WTC11 (cell line): ENCODE measurements around the gene TRAP1. TPM values are rescaled to one million over a fixed set of nuclear protein-coding genes. Genes with fewer than 3 reads are reported as not detected.

Experiments used
- ATAC-seq: fragments of 200-7000 bp; cut with Tn5 transposase; 2 replicates; pipeline ENCODE4 v1.10.0; 2021; ENCODE audit warnings: mild to moderate bottlenecking, moderate library complexity
- CTCF ChIA-PET: fragments of 300-600 bp; sonication (Branson Sonifier 250); formaldehyde crosslinking; loops from one replicate; lab custom pipeline; 2021; ENCODE audit warnings: antibody characterized with exemption; lab: Charles Lee
- POLR2A ChIA-PET: fragments of 350-600 bp; sonication (Branson Sonifier 250); formaldehyde crosslinking; loops from one replicate; lab custom pipeline; 2021; ENCODE audit warnings: antibody characterized with exemption; lab: Charles Lee
- DNase-seq: peaks from one replicate; pipeline ENCODE4 v3.0.0; 2021; ENCODE audit warnings: low spot score
- H3K27ac Mint-ChIP-seq: 2 replicates; pipeline ENCODE4 v1.8.0; 2021; ENCODE audit warnings: mixed read lengths
- H3K27me3 Mint-ChIP-seq: 2 replicates; pipeline ENCODE4 v1.8.0; 2021; ENCODE audit warnings: low read depth, mild to moderate bottlenecking, moderate library complexity, mixed read lengths
- H3K36me3 Mint-ChIP-seq: 2 replicates; pipeline ENCODE4 v1.8.0; 2021; ENCODE audit warnings: mixed read lengths
- H3K4me1 Mint-ChIP-seq: 2 replicates; pipeline ENCODE4 v1.8.0; 2022; ENCODE audit warnings: mixed read lengths
- H3K4me3 Mint-ChIP-seq: 2 replicates; pipeline ENCODE4 v1.8.0; 2021; ENCODE audit warnings: mild to moderate bottlenecking, moderate library complexity, mixed read lengths
- H3K9me3 Mint-ChIP-seq: 2 replicates; pipeline ENCODE4 v1.8.0; 2021; ENCODE audit warnings: mixed read lengths
- AR ChIP-seq: fragments of 250-450 bp; sonication (Bioruptor Pico); IDR thresholded peaks from 2 replicates; pipeline ENCODE4 v1.9.0; 2021; ENCODE audit warnings: mild to moderate bottlenecking
- ATF2 ChIP-seq: sonication (generic); formaldehyde crosslinking; IDR thresholded peaks from 2 replicates; pipeline ENCODE4 v1.8.1; 2022; ENCODE audit warnings: low read depth, missing genetic modification reagents, borderline replicate concordance
- E2F1 ChIP-seq: sonication (generic); formaldehyde crosslinking; IDR thresholded peaks from 2 replicates; pipeline ENCODE4 v1.8.0; 2022; ENCODE audit warnings: mild to moderate bottlenecking, missing genetic modification reagents
- ELF4 ChIP-seq: sonication (generic); formaldehyde crosslinking; IDR thresholded peaks from 2 replicates; pipeline ENCODE4 v1.8.1; 2022; ENCODE audit warnings: low read depth, mild to moderate bottlenecking, moderate library complexity, missing genetic modification reagents
- FOXJ3 ChIP-seq: sonication (generic); formaldehyde crosslinking; IDR thresholded peaks from 2 replicates; pipeline ENCODE4 v1.9.0; 2021; ENCODE audit warnings: missing genetic modification reagents, mild to moderate bottlenecking, borderline replicate concordance
- HMGA2 ChIP-seq: fragments of 250-450 bp; sonication (Bioruptor Pico); IDR thresholded peaks from 2 replicates; pipeline ENCODE4 v1.4.0; 2021; ENCODE audit warnings: mild to moderate bottlenecking, moderate library complexity
- JAZF1 ChIP-seq: fragments of 250-450 bp; sonication (Bioruptor Pico); IDR thresholded peaks from 2 replicates; pipeline ENCODE4 v1.9.0; 2021; ENCODE audit warnings: moderate library complexity, mild to moderate bottlenecking, inconsistent platforms
- NFATC4 ChIP-seq: fragments of 250-450 bp; sonication (Bioruptor Pico); IDR thresholded peaks from 2 replicates; pipeline ENCODE4 v1.9.0; 2021; ENCODE audit warnings: mild to moderate bottlenecking
- NFYB ChIP-seq: sonication (generic); formaldehyde crosslinking; conservative IDR thresholded peaks from 2 replicates; pipeline ENCODE4 v1.8.0; 2022; ENCODE audit warnings: low read depth, missing genetic modification reagents
- STAT6 ChIP-seq: sonication (generic); formaldehyde crosslinking; conservative IDR thresholded peaks from 2 replicates; pipeline ENCODE4 v1.8.1; 2023; ENCODE audit warnings: mild to moderate bottlenecking, low read depth, missing genetic modification reagents, moderate library complexity
- TEAD4 ChIP-seq: sonication (generic); formaldehyde crosslinking; IDR thresholded peaks from 2 replicates; pipeline ENCODE4 v1.8.0; 2022; ENCODE audit warnings: mild to moderate bottlenecking, missing genetic modification reagents
- ZNF281 ChIP-seq: sonication (generic); formaldehyde crosslinking; IDR thresholded peaks from 2 replicates; pipeline ENCODE4 v1.8.0; 2023; ENCODE audit warnings: mild to moderate bottlenecking, missing genetic modification reagents
- ZNF425 ChIP-seq: fragments of 250-450 bp; sonication (Bioruptor Pico); conservative IDR thresholded peaks from 2 replicates; pipeline ENCODE4 v1.9.0; 2021; ENCODE audit warnings: mild to moderate bottlenecking
- ZNF532 ChIP-seq: fragments of 250-450 bp; sonication (Bioruptor Pico); IDR thresholded peaks from 2 replicates; pipeline ENCODE4 v1.9.0; 2021; ENCODE audit warnings: mild to moderate bottlenecking, borderline replicate concordance
- ZSCAN18 ChIP-seq: fragments of 250-450 bp; sonication (Bioruptor Pico); IDR thresholded peaks from 2 replicates; pipeline ENCODE4 v2.1.2; 2022; ENCODE audit warnings: mild to moderate bottlenecking, moderate library complexity
- total RNA-seq: library from RNA; stranded (reverse); gene quantifications from 3 replicates; pipeline ENCODE4 v1.2.3, GENCODE V29; 2021

TRAP1 gene
- total RNA-seq, 1 experiment from 2014 or later = 285 TPM

GRCh38 chr16:3677994-3678393, 39.3 kb downstream of the TRAP1 start:
- no peak overlapping the region for H3K27ac Mint-ChIP-seq

More at GRCh38 chr16:3677994-3678393, 39.3 kb downstream of the TRAP1 start:
- ChIA-PET CTCF (interaction anchor here (1.7 kb wide), 1 partner anchor 23 kb away, joined by 5 read pairs; the partner anchor contains the start of gene DNASE1), POLR2A (no interaction called here)
- ATAC-seq (no peak), DNase-seq (no peak)
- H3K4me3 Mint-ChIP-seq = no peak overlapping the region
- TF ChIP-seq NFATC4 (no peak), ZNF532 (CRISPR knock-in tag) (no peak), ZNF425 (CRISPR knock-in tag) (no peak), ELF4 (no peak), FOXJ3 (CRISPR knock-in tag) (no peak), STAT6 (no peak), TEAD4 (CRISPR knock-in tag) (no peak), HMGA2 (CRISPR knock-in tag) (no peak), AR (CRISPR knock-in tag) (no peak), ZNF281 (no peak), ZSCAN18 (CRISPR knock-in tag) (no peak), ATF2 (CRISPR knock-in tag) (no peak), E2F1 (no peak), JAZF1 (no peak), NFYB (no peak)
- H3K4me1 Mint-ChIP-seq = no peaks in the 10 kb centered on the region
- H3K27me3 Mint-ChIP-seq = no peaks in the 10 kb centered on the region
- H3K36me3 Mint-ChIP-seq = peaks cover 78% of the 10 kb centered on the region
- H3K9me3 Mint-ChIP-seq = peaks cover 4% of the 10 kb centered on the region; the same call in 1 of the 2 replicates
